HepG2 (cell line): Measurements from ENCODE around the gene SERTAD2. TPM values are rescaled to one million over a fixed set of nuclear protein-coding genes. Genes with fewer than 3 reads are reported as not detected.

Source experiments
- CENPBD1 ChIP-seq: sonication (generic); formaldehyde crosslinking; IDR thresholded peaks from 2 replicates; pipeline ENCODE4 v1.8.0; 2022; ENCODE audit warnings: missing genetic modification reagents, low read depth, mild to moderate bottlenecking, borderline replicate concordance
- FOXK2 ChIP-seq: fragments of 450-650 bp; IDR thresholded peaks from 2 replicates; pipeline ENCODE4 v1.6.1; 2016
- HCFC1 ChIP-seq: fragments of 150-350 bp; IDR thresholded peaks from 2 replicates; pipeline ENCODE4 v1.6.1; 2014; ENCODE audit warnings: low read depth, low read length
- HDAC2 ChIP-seq: sonication (generic); formaldehyde crosslinking; IDR thresholded peaks from 2 replicates; pipeline ENCODE4 v1.4.0; 2020; ENCODE audit warnings: missing genetic modification reagents
- HNF4G ChIP-seq, 2 experiments: sonication (generic) in 1 of 2; formaldehyde crosslinking in 1 of 2; IDR thresholded peaks; 2 replicates each; pipeline versions ENCODE4 v1.4.0 to v1.6.1; 2011 to 2020; ENCODE audit warnings: borderline replicate concordance in 2 of 2, low read depth in 2 of 2, mild to moderate bottlenecking in 2 of 2, low read length in 1 of 2, missing genetic modification reagents in 1 of 2, moderate library complexity in 1 of 2
- NFRKB ChIP-seq: fragments of 450-650 bp; IDR thresholded peaks from 2 replicates; pipeline ENCODE4 v1.6.1; 2017
- STAT5B ChIP-seq: sonication (generic); formaldehyde crosslinking; IDR thresholded peaks from 2 replicates; pipeline ENCODE4 v1.4.0; 2020; ENCODE audit warnings: missing genetic modification reagents
- TBX3 ChIP-seq: fragments of 450-650 bp; IDR thresholded peaks from 2 replicates; pipeline ENCODE4 v1.6.1; 2017; ENCODE audit warnings: antibody characterized with exemption, mild to moderate bottlenecking, inconsistent platforms, borderline replicate concordance
- THAP7 ChIP-seq: sonication (generic); formaldehyde crosslinking; IDR thresholded peaks from 2 replicates; pipeline ENCODE4 v1.8.1; 2023; ENCODE audit warnings: mild to moderate bottlenecking, missing genetic modification reagents
- polyA plus RNA-seq, 8 experiments: library from polyadenylated mRNA; depleted of rRNA in 3 of 8; stranded (reverse) in 7 of 8; unstranded in 1 of 8; fragments of >200 nt; fragmentation: Illumina TruSeq in 4 of 8; extraction: Trizol in 4 of 8; gene quantifications; 2 replicates each; pipeline versions ENCODE4 v1.2.1 to v1.2.3, GENCODE V29; 2011 to 2016; ENCODE audit warnings: low read depth in 4 of 8, missing spikeins in 1 of 8, mixed read lengths in 1 of 8; ENCODE audit not compliant: insufficient read depth in 1 of 8
- total RNA-seq, 5 experiments: library from RNA; depleted of rRNA; stranded (reverse); fragments of >200 nt; fragmentation: Illumina TruSeq; extraction: Trizol; gene quantifications; 2 replicates each; pipeline ENCODE4 v1.2.3, GENCODE V29; 2016; ENCODE audit warnings: low read depth in 1 of 5
- TF ChIP-seq, protein P1 (sequence below): sonication (generic); formaldehyde crosslinking; IDR thresholded peaks from 2 replicates; pipeline ENCODE4 v1.4.0; 2020; ENCODE audit warnings: mild to moderate bottlenecking, missing genetic modification reagents
- TF ChIP-seq, protein P2 (sequence below): sonication (generic); formaldehyde crosslinking; IDR thresholded peaks from 2 replicates; pipeline ENCODE4 v1.4.0; 2020; ENCODE audit warnings: missing genetic modification reagents
- TF ChIP-seq, protein P3 (sequence below): sonication (generic); formaldehyde crosslinking; IDR thresholded peaks from 2 replicates; pipeline ENCODE4 v1.4.0; 2020; ENCODE audit warnings: missing genetic modification reagents
- TF ChIP-seq, protein P4 (sequence below): sonication (generic); formaldehyde crosslinking; IDR thresholded peaks from 2 replicates; pipeline ENCODE4 v1.8.1; 2022; ENCODE audit warnings: low read depth, mild to moderate bottlenecking, missing genetic modification reagents

SERTAD2 gene
- total and polyA plus RNA-seq, 2 of the 13 experiments (the other 11 are each of a cell fraction or from before 2014, with no cell fraction given): 6.7 to 22.6 TPM

DNA sequence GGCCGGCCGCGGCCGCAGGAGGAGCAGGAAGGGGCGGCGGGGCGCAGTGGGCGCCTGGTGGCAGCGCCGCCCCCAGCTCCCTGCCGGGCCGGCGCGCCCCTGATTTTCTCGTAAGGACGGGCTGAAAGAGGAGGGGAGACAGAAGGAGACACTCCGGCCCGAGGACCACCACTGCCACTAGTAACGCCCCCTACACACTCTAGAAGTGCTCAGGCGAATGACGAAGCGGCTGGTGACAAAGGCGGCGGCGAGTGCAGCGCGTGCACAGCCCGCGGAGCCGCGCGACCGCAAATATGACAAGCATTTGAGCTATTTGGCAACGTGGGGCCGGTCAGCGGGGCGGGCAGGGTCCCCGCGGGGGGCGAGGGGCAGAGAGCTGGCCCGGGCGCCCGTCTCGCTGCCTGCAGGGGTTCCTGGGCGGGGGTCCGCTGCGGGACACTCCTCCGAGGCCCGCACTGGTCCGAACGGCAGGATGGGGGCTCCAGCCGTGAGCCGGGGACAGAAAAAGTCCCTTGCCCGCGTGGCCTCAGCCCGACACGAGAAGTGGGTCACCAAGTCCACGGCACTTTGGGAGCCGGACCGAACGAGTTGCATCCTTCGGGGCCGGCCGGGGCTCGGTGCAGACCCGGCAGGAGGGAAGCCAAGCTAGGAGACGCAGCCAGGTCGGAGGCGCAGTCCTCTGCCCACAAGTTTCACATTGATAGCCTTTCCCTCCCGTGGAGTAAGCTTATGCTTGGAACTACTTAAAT is 524 bp upstream of the SERTAD2 start (continued):
- TF ChIP-seq, protein P1, sequence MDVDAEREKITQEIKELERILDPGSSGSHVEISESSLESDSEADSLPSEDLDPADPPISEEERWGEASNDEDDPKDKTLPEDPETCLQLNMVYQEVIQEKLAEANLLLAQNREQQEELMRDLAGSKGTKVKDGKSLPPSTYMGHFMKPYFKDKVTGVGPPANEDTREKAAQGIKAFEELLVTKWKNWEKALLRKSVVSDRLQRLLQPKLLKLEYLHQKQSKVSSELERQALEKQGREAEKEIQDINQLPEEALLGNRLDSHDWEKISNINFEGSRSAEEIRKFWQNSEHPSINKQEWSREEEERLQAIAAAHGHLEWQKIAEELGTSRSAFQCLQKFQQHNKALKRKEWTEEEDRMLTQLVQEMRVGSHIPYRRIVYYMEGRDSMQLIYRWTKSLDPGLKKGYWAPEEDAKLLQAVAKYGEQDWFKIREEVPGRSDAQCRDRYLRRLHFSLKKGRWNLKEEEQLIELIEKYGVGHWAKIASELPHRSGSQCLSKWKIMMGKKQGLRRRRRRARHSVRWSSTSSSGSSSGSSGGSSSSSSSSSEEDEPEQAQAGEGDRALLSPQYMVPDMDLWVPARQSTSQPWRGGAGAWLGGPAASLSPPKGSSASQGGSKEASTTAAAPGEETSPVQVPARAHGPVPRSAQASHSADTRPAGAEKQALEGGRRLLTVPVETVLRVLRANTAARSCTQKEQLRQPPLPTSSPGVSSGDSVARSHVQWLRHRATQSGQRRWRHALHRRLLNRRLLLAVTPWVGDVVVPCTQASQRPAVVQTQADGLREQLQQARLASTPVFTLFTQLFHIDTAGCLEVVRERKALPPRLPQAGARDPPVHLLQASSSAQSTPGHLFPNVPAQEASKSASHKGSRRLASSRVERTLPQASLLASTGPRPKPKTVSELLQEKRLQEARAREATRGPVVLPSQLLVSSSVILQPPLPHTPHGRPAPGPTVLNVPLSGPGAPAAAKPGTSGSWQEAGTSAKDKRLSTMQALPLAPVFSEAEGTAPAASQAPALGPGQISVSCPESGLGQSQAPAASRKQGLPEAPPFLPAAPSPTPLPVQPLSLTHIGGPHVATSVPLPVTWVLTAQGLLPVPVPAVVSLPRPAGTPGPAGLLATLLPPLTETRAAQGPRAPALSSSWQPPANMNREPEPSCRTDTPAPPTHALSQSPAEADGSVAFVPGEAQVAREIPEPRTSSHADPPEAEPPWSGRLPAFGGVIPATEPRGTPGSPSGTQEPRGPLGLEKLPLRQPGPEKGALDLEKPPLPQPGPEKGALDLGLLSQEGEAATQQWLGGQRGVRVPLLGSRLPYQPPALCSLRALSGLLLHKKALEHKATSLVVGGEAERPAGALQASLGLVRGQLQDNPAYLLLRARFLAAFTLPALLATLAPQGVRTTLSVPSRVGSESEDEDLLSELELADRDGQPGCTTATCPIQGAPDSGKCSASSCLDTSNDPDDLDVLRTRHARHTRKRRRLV (CRISPR knock-in tag): peak; percentile 44; the same call in 1 of the 2 replicates
- TF ChIP-seq NFRKB (no peak), TBX3 (peak; percentile 42; the same call in 1 of the 2 replicates), THAP7 (CRISPR knock-in tag) (no peak), HDAC2 (CRISPR knock-in tag) (peak; percentile 76), FOXK2 (no peak), CENPBD1 (CRISPR knock-in tag) (no peak), HNF4G (IDR thresholded peaks at IDR 0.05; ENCODE audit: borderline replicate concordance, low read depth, low read length) (no peak; the same call in 1 of the 2 replicates), HNF4G (CRISPR knock-in tag; IDR thresholded peaks at IDR 0.05; ENCODE audit: borderline replicate concordance, low read depth) (0 out of 2 replicates have a peak, but pooled peaks have one; percentile 31), HCFC1 (no peak), STAT5B (CRISPR knock-in tag) (0 out of 2 replicates have a peak, but pooled peaks have one; percentile 75)
- TF ChIP-seq, protein P2, sequence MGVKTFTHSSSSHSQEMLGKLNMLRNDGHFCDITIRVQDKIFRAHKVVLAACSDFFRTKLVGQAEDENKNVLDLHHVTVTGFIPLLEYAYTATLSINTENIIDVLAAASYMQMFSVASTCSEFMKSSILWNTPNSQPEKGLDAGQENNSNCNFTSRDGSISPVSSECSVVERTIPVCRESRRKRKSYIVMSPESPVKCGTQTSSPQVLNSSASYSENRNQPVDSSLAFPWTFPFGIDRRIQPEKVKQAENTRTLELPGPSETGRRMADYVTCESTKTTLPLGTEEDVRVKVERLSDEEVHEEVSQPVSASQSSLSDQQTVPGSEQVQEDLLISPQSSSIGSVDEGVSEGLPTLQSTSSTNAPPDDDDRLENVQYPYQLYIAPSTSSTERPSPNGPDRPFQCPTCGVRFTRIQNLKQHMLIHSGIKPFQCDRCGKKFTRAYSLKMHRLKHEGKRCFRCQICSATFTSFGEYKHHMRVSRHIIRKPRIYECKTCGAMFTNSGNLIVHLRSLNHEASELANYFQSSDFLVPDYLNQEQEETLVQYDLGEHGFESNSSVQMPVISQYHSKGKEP: no peak
- TF ChIP-seq, protein P3, sequence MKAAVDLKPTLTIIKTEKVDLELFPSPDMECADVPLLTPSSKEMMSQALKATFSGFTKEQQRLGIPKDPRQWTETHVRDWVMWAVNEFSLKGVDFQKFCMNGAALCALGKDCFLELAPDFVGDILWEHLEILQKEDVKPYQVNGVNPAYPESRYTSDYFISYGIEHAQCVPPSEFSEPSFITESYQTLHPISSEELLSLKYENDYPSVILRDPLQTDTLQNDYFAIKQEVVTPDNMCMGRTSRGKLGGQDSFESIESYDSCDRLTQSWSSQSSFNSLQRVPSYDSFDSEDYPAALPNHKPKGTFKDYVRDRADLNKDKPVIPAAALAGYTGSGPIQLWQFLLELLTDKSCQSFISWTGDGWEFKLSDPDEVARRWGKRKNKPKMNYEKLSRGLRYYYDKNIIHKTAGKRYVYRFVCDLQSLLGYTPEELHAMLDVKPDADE (CRISPR knock-in tag): no peak
- TF ChIP-seq, protein P4, sequence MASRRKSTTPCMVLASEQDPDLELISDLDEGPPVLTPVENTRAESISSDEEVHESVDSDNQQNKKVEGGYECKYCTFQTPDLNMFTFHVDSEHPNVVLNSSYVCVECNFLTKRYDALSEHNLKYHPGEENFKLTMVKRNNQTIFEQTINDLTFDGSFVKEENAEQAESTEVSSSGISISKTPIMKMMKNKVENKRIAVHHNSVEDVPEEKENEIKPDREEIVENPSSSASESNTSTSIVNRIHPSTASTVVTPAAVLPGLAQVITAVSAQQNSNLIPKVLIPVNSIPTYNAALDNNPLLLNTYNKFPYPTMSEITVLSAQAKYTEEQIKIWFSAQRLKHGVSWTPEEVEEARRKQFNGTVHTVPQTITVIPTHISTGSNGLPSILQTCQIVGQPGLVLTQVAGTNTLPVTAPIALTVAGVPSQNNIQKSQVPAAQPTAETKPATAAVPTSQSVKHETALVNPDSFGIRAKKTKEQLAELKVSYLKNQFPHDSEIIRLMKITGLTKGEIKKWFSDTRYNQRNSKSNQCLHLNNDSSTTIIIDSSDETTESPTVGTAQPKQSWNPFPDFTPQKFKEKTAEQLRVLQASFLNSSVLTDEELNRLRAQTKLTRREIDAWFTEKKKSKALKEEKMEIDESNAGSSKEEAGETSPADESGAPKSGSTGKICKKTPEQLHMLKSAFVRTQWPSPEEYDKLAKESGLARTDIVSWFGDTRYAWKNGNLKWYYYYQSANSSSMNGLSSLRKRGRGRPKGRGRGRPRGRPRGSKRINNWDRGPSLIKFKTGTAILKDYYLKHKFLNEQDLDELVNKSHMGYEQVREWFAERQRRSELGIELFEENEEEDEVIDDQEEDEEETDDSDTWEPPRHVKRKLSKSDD: peak; percentile 64
